Fibroblast of upper back skin (primary cell): ENCODE results near the gene CFAP77.
A peak's percentile ranks its signal among the peaks of the same experiment; 100 is the strongest.

Experiments
- DNase-seq: peaks from one replicate; pipeline ENCODE4 v3.0.0-alpha.2; 2013

Gene CFAP77

GRCh38 chr9:132457504-132458236 is 47.7 kb downstream of the CFAP77 start:
- DNase-seq: no peak

- DNase-seq: no peak
Observed at GRCh38 chr9:132458432-132458831, 48.4 kb downstream of the CFAP77 start.

- no peak for DNase-seq
Observed at GRCh38 chr9:132459661-132460060, 49.6 kb downstream of the CFAP77 start.

DNA sequence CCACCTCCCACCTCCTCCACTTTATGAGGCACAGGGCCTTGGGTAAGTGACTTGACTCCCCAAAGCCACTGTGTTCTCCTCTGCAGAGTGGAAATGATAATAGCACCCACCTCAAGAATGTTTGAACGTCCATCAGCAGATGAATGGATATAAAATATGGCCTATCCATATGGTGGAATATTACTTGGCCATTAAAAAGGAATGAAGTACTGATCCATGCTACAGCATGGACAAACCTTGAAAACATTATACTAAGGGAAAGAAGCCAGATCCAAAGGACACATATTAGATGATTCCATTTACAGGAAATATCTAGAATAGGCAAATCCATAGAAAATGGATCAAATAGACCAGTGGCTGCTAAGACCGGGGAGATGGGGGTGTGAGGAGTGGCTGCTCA is 50.2 kb downstream of the CFAP77 start:
- DNase-seq: no peak

GRCh38 chr9:132461281-132461896 is 51.4 kb downstream of the CFAP77 start:
- DNase-seq: no peak

GRCh38 chr9:132461971-132462370 is 52.0 kb downstream of the CFAP77 start:
- DNase-seq: peak; percentile 3

GRCh38 chr9:132464547-132464946 is 54.5 kb downstream of the CFAP77 start:
- DNase-seq: no peak

DNA sequence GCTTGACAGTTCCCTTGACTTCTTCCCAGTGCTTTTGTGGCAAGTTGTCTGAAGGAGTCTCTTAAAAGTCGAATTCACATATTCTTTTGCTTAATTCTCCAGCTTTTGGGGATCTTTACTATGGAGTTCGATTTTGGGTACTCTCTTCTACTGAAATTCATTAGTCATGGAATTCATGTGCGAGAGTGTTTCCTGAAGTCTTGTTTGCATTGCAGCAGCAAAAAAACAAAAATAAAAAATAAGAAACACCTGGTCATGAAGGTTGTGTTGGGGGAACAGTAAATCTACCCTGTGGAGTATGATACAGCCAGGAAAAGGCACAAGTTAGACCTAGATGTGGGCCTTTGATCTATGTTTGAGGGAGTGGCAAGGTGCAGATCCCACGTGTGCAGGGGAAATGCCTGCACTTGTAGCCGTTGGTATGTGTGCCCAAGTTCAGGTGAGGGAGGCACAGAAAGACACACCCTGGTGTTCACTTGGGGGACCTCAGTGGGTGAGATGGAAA is 55.2 kb downstream of the CFAP77 start:
- DNase-seq: no peak

- no peak for DNase-seq
Observed at GRCh38 chr9:132472199-132472598, 62.2 kb downstream of the CFAP77 start.

GRCh38 chr9:132472599-132472998 is 62.6 kb downstream of the CFAP77 start:
- DNase-seq: no peak

GRCh38 chr9:132474253-132474652 is 64.2 kb downstream of the CFAP77 start:
- DNase-seq: peak; percentile 10

DNA sequence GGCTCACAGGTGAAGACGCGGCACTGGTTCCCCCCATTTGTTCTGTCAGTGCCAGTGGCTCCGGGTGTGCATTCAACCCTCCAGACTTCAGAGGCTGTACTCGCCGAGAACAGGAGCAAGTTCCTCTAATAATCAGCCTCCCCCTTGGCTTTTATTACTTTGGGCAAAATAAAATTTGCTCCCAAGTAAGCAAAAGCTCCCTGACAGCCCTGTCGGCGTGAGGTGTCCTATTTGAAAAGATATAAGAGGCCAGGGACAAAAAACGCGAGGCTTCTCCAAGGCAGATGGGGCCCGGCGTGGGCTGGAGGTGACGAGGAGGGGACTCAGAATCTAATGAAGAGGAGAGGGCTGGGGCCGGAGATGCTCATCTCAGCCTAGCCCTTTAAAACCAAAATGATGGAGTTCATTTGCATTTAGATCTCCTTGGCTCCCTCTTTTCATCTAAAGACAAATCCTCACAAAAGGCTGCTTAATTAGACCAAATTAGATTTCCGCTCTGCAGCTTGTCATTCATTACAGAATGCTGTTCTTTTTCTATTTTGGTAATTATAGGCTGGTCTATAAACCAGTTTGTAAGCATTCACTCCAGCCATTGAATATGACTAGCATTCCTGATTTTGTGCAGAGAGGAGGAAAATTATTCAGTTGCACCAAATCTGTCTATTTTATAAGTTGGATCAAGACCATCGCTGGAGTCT is 68.5 kb downstream of the CFAP77 start:
- no peak for DNase-seq

GRCh38 chr9:132479733-132480132 is 69.7 kb downstream of the CFAP77 start:
- DNase-seq: no peak

GRCh38 chr9:132481053-132481849 is 71.2 kb downstream of the CFAP77 start:
- no peak for DNase-seq

GRCh38 chr9:132482196-132482813 is 72.3 kb downstream of the CFAP77 start:
- DNase-seq: no peak

- no peak for DNase-seq
Observed at GRCh38 chr9:132485393-132485792, 75.4 kb downstream of the CFAP77 start.

- DNase-seq: no peak
Observed at GRCh38 chr9:132486706-132487350, 76.8 kb downstream of the CFAP77 start.

- DNase-seq: no peak
Observed at GRCh38 chr9:132487351-132487791, 77.4 kb downstream of the CFAP77 start.

DNA sequence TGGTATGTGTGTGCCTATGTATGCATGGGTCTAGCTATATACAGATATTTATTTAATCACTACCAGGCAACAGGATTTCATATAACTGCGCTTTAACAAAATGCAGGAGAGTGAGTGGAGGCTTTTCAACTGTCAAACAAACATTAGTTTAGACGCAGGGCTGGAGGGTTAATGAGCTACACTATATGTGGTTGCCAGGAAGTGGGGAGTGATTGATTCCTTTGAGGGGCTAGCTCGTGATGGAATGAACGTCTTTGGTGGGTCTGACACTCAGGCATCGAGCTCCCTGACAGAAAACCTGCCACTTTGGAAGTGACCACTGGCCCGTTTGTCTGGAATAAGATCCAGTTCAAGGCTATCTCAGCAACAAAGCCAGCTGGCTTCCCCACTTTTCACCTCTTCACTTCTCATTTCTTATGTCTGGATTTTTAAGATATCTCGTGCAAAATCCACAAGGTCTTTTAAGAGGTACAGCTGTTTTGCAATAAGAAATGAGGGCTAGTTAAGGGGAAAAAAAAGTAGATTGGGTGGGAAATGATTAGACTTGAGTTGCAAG is 78.0 kb downstream of the CFAP77 start:
- no peak for DNase-seq

- no peak for DNase-seq
Observed at GRCh38 chr9:132488626-132489025, 78.6 kb downstream of the CFAP77 start.

GRCh38 chr9:132489536-132489935 is 79.5 kb downstream of the CFAP77 start:
- DNase-seq: no peak

- no peak for DNase-seq
Observed at GRCh38 chr9:132494857-132495256, 84.8 kb downstream of the CFAP77 start.
